Caco-2 (cell line): ENCODE measurements around the gene SAA1. TPM values are rescaled to one million over a fixed set of nuclear protein-coding genes. Genes with fewer than 3 reads are reported as not detected.

Experiments
- BruUV-seq: library from RNA; stranded (reverse); fragments of 400-500 nt; replicated peaks from 2 replicates; lab custom pipeline; 2021; lab: Mats Ljungman, UMichigan
- CTCF ChIA-PET: fragments of 300-600 bp; sonication (Branson Sonifier 250); formaldehyde crosslinking; loops from one replicate; lab custom pipeline; 2022; ENCODE audit warnings: antibody characterized with exemption; lab: Charles Lee
- POLR2A ChIA-PET: fragments of 300-600 bp; sonication (Branson Sonifier 250); formaldehyde crosslinking; loops from one replicate; lab custom pipeline; 2022; ENCODE audit warnings: antibody characterized with exemption; lab: Charles Lee
- DNase-seq, 2 experiments: peaks; one replicate each; pipeline versions ENCODE4 v3.0.0 to v3.0.0-alpha.2; 2020 to 2022
- H3K27me3 ChIP-seq: replicated peaks from 2 replicates; pipeline ENCODE4 v1.6.0; 2011; ENCODE audit warnings: low read length; ENCODE audit not compliant: control insufficient read depth, insufficient read depth
- H3K36me3 ChIP-seq: 2 replicates; pipeline ENCODE4 v1.5.1; 2011; ENCODE audit warnings: low read length; ENCODE audit not compliant: control insufficient read depth, insufficient read depth
- H3K4me1 ChIP-seq: fragments of 250-450 bp; sonication (Bioruptor Pico); 2 replicates; pipeline ENCODE4 v1.5.1; 2020; ENCODE audit warnings: mild to moderate bottlenecking
- H3K4me3 ChIP-seq: 2 replicates; pipeline ENCODE4 v1.5.1; 2011; ENCODE audit warnings: low read depth, mild to moderate bottlenecking, control low read depth, low read length
- H3K9me3 ChIP-seq: fragments of 250-450 bp; sonication (Bioruptor Pico); 2 replicates; pipeline ENCODE4 v1.5.1; 2020; ENCODE audit warnings: mild to moderate bottlenecking, moderate library complexity
- H3K27ac Mint-ChIP-seq: one replicate; pipeline ENCODE4 v1.8.0; 2022; ENCODE audit warnings: mixed read lengths; ENCODE audit not compliant: unreplicated experiment
- H3K27me3 Mint-ChIP-seq: one replicate; pipeline ENCODE4 v1.8.0; 2022; ENCODE audit warnings: mixed read lengths; ENCODE audit not compliant: insufficient read depth, unreplicated experiment
- H3K36me3 Mint-ChIP-seq: one replicate; pipeline ENCODE4 v1.8.0; 2022; ENCODE audit warnings: mild to moderate bottlenecking, mixed read lengths; ENCODE audit not compliant: insufficient read depth, unreplicated experiment
- H3K4me1 Mint-ChIP-seq: one replicate; pipeline ENCODE4 v1.8.0; 2022; ENCODE audit warnings: low read depth, mixed read lengths; ENCODE audit not compliant: unreplicated experiment
- H3K4me3 Mint-ChIP-seq: one replicate; pipeline ENCODE4 v1.8.0; 2022; ENCODE audit warnings: mild to moderate bottlenecking, moderate library complexity, mixed read lengths; ENCODE audit not compliant: unreplicated experiment
- H3K9me3 Mint-ChIP-seq: one replicate; pipeline ENCODE4 v1.8.0; 2022; ENCODE audit warnings: mixed read lengths; ENCODE audit not compliant: unreplicated experiment
- CTCF ChIP-seq, 2 experiments: fragments of 200-600 bp in 1 of 2; IDR thresholded peaks; 1 replicate in 1 of 2; 2 replicates in 1 of 2; pipeline versions ENCODE4 v1.5.1 to v1.8.0; 2011 to 2022; ENCODE audit warnings: antibody characterized with exemption in 1 of 2, control low read depth in 1 of 2, inconsistent platforms in 1 of 2, low read depth in 1 of 2, low read length in 1 of 2, mild to moderate bottlenecking in 1 of 2, moderate library complexity in 1 of 2; ENCODE audit not compliant: insufficient read depth in 1 of 2, severe bottlenecking in 1 of 2, unreplicated experiment in 1 of 2
- intact Hi-C: fragments of 100-400 bp; cut with micrococcal nuclease; formaldehyde crosslinking; loops from one replicate; pipeline ENCODE4 v1.10.0; 2022; ENCODE audit not compliant: unreplicated experiment
- total RNA-seq: library from RNA; stranded (reverse); gene quantifications from 2 replicates; pipeline ENCODE4 v1.2.3, GENCODE V29; 2022

SAA1 gene
- total RNA-seq, 1 experiment from 2014 or later, result not detected

GRCh38 chr11:18223591-18224387, 42.3 kb upstream of the SAA1 start:
- DNase-seq, result no peak
- intact Hi-C loops, result no loop called here
- H3K27me3 Mint-ChIP-seq, result peaks cover 3% of the 10 kb centered on the region
- Histone ChIP-seq H3K27me3 (no peaks in the 10 kb centered on the region; the same call in 1 of the 2 replicates), H3K36me3 (no peaks in the 10 kb centered on the region), H3K4me3 (no peak overlapping the region), H3K9me3 (no peaks in the 10 kb centered on the region; the same call in 1 of the 2 replicates), H3K4me1 (no peaks in the 10 kb centered on the region)
- H3K4me3 Mint-ChIP-seq, result no peak overlapping the region
- no peak for TF ChIP-seq CTCF (IDR thresholded peaks at IDR 0.05; ENCODE audit: insufficient read depth in 1 of 2, low read depth in 1 of 2, low read length in 1 of 2, severe bottlenecking in 1 of 2, unreplicated experiment in 1 of 2)
- ChIA-PET POLR2A (no interaction called here), CTCF (interaction anchor here (0.6 to 1.1 kb wide), 3 partner anchors 20 to 489 kb away, joined by 3 to 9 read pairs (median 3); no protein-coding TSS in a partner anchor)
- no peaks in the 10 kb centered on the region for H3K36me3 Mint-ChIP-seq
- H3K27ac Mint-ChIP-seq, result no peak overlapping the region
- H3K9me3 Mint-ChIP-seq, result peaks cover 18% of the 10 kb centered on the region
- H3K4me1 Mint-ChIP-seq, result no peaks in the 10 kb centered on the region
- BruUV-seq, result no TSS peak

DNA sequence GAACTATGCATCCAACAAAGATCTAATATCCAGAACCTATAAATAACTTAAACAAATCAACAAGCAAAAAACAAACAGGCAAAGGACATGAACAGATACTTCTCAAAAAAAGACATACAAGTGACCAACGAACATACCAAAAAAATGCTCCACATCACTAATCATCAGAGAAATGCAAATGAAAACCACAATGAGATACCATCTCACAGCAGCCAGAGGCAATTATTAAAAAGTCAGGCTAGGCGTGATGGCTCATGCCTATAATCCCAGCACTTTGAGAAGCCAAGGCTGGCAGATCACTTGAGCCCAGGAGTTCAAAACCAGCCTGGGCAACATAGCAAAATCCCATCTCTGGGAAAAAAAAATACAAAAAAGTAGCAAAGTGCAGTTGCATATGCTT, 40.2 kb upstream of the SAA1 start:
- CTCF ChIA-PET, result no interaction called here

GRCh38 chr11:18229501-18229900, 36.6 kb upstream of the SAA1 start:
- Mint-ChIP-seq H3K27ac (no peak overlapping the region), H3K36me3 (no peaks in the 10 kb centered on the region), H3K27me3 (no peaks in the 10 kb centered on the region), H3K9me3 (no peaks in the 10 kb centered on the region), H3K4me3 (no peak overlapping the region), H3K4me1 (no peaks in the 10 kb centered on the region)
- no peak overlapping the region for H3K4me3 ChIP-seq
- intact Hi-C loops, result no loop called here
- POLR2A ChIA-PET, result no interaction called here
- no peaks in the 10 kb centered on the region for H3K36me3 ChIP-seq
- H3K9me3 ChIP-seq, result no peaks in the 10 kb centered on the region
- H3K4me1 ChIP-seq, result no peaks in the 10 kb centered on the region
- CTCF ChIA-PET, result no interaction called here
- BruUV-seq, result no TSS peak
- DNase-seq, result no peak
- H3K27me3 ChIP-seq, result no peaks in the 10 kb centered on the region
- no peak for TF ChIP-seq CTCF (IDR thresholded peaks at IDR 0.05; ENCODE audit: insufficient read depth in 1 of 2, low read depth in 1 of 2, low read length in 1 of 2, severe bottlenecking in 1 of 2, unreplicated experiment in 1 of 2)

More for the DNA sequence above, 40.2 kb upstream of the SAA1 start:
- H3K9me3 ChIP-seq, result no peaks in the 10 kb centered on the region; the same call in 1 of the 2 replicates
- H3K27me3 ChIP-seq, result no peaks in the 10 kb centered on the region
- POLR2A ChIA-PET, result no interaction called here
- intact Hi-C loops, result no loop called here
- no peaks in the 10 kb centered on the region for H3K36me3 Mint-ChIP-seq
- peaks cover 3% of the 10 kb centered on the region for H3K27me3 Mint-ChIP-seq
- H3K4me3 ChIP-seq, result no peak overlapping the region
- no peak overlapping the region for H3K27ac Mint-ChIP-seq
- H3K4me3 Mint-ChIP-seq, result no peak overlapping the region
- H3K9me3 Mint-ChIP-seq, result peaks cover 10% of the 10 kb centered on the region
- no peak for TF ChIP-seq CTCF (IDR thresholded peaks at IDR 0.05; ENCODE audit: insufficient read depth in 1 of 2, low read depth in 1 of 2, low read length in 1 of 2, severe bottlenecking in 1 of 2, unreplicated experiment in 1 of 2)
- no peaks in the 10 kb centered on the region for H3K36me3 ChIP-seq
- H3K4me1 Mint-ChIP-seq, result no peaks in the 10 kb centered on the region
- BruUV-seq, result no TSS peak
- DNase-seq, result no peak
- no peaks in the 10 kb centered on the region for H3K4me1 ChIP-seq
